ENCODE measurements around the gene SKP1. TPM values are rescaled to one million over a fixed set of nuclear protein-coding genes. Genes with fewer than 3 reads are reported as not detected.

SKP1 gene
- total and polyA plus RNA-seq, 2 donors from 2014 or later: 380 to 848 TPM

DNA sequence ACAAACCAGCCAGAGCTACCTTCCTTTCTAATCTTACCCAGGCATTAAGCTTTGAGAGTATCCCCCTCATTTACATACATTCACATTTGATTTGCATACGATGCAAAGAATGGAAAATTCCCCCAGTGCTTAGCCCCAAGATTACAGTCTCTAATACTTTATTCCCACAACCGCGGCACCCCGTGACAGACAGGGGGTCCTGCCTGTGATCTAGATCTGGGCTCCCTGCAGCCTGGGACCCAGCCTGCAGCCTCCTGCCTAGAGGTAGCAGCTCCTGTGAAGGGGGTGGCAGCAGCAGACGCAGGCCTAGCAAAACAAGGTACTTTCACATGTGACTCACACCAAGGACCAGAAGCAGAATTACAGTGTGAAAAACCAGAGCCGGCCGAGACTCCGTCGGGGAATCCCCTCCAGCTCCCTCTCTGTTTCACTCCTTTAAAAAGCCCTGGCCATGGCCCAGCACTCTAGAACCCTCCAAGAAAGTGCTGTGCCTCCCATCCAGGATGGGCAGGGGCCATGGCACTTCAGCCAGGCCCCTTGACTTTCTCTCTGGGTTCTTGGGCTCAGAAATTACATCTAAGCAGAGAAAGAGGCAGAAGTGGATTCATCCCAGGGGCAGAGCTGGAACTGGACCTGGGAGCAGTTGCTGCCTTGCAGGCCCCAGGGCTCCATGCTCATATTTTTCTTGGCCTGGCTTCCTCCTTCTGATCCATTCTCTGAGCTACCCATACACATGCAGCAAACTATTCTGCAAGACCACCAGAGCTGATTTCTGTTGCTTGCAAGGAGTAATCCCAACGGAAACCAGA lies 76.3 kb downstream of the SKP1 start:
- DNase-seq (peak in 2 of 5 donors; percentile 46 to 79), FAIRE-seq (no peak)
- Histone ChIP-seq H3K4me1 (ENCODE audit: control insufficient read depth in 2 of 3, insufficient read depth in 2 of 3, low read depth in 1 of 3, low read length in 3 of 3) (peaks cover 0 to 10% (median 0%) of the 10 kb centered on the region in 3 donors), H3K9ac (ENCODE audit: low read length in 3 of 3) (no peak overlapping the region), H3K27me3 (ENCODE audit: control insufficient read depth, insufficient read depth, low read length) (no peaks in the 10 kb centered on the region), H3K36me3 (ENCODE audit: control insufficient read depth in 2 of 3, insufficient read depth in 3 of 3, low read length in 3 of 3) (no peaks in the 10 kb centered on the region), H3K27ac (ENCODE audit: low read depth in 2 of 2, low read length in 2 of 2) (no peak overlapping the region), H3K4me3 (ENCODE audit: low read length in 3 of 3) (no peak overlapping the region), H3K9me3 (ENCODE audit: control insufficient read depth in 2 of 3, insufficient read depth in 1 of 3, low read length in 3 of 3) (no peaks in the 10 kb centered on the region)
- TF ChIP-seq, protein P1, sequence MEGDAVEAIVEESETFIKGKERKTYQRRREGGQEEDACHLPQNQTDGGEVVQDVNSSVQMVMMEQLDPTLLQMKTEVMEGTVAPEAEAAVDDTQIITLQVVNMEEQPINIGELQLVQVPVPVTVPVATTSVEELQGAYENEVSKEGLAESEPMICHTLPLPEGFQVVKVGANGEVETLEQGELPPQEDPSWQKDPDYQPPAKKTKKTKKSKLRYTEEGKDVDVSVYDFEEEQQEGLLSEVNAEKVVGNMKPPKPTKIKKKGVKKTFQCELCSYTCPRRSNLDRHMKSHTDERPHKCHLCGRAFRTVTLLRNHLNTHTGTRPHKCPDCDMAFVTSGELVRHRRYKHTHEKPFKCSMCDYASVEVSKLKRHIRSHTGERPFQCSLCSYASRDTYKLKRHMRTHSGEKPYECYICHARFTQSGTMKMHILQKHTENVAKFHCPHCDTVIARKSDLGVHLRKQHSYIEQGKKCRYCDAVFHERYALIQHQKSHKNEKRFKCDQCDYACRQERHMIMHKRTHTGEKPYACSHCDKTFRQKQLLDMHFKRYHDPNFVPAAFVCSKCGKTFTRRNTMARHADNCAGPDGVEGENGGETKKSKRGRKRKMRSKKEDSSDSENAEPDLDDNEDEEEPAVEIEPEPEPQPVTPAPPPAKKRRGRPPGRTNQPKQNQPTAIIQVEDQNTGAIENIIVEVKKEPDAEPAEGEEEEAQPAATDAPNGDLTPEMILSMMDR (IDR thresholded peaks at IDR 0.05; ENCODE audit: borderline replicate concordance, extremely low read depth, insufficient read depth): no peak
- intact Hi-C loops (cut with DNase I): no loop called here

DNA sequence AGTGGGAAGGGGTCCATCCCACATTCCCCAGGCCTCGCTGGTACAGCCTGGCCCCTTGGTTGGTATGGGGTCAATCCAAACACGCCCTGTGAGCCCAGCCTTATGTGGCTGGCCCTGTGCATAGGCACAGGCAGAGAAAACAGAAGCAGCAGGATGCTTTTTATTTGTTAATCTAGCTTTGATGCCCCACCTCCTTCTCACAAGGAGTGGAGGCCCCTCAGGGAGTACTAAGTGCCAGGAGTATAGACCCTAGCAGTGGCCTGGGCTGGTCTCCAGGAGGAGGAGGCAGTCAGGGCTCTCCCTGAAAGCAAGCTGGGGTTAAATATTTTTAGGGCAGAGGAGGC lies 76.8 kb downstream of the SKP1 start:
- H3K27ac ChIP-seq (ENCODE audit: low read depth in 2 of 2, low read length in 2 of 2): no peak overlapping the region
- H3K36me3 ChIP-seq (ENCODE audit: control insufficient read depth in 2 of 3, insufficient read depth in 3 of 3, low read length in 3 of 3): no peaks in the 10 kb centered on the region
- DNase-seq (peak in 1 of 5 donors; percentile 43), FAIRE-seq (no peak)
- intact Hi-C loops (cut with DNase I): no loop called here
- TF ChIP-seq, protein P1 (IDR thresholded peaks at IDR 0.05; ENCODE audit: borderline replicate concordance, extremely low read depth, insufficient read depth): no peak
- no peak overlapping the region for H3K9ac ChIP-seq (ENCODE audit: low read length in 3 of 3)
- no peaks in the 10 kb centered on the region for H3K9me3 ChIP-seq (ENCODE audit: control insufficient read depth in 2 of 3, insufficient read depth in 1 of 3, low read length in 3 of 3)
- H3K27me3 ChIP-seq (ENCODE audit: control insufficient read depth, insufficient read depth, low read length): no peaks in the 10 kb centered on the region
- H3K4me1 ChIP-seq (ENCODE audit: control insufficient read depth in 2 of 3, insufficient read depth in 2 of 3, low read depth in 1 of 3, low read length in 3 of 3): peaks cover 0 to 10% (median 0%) of the 10 kb centered on the region in 3 donors
- H3K4me3 ChIP-seq (ENCODE audit: low read length in 3 of 3): no peak overlapping the region

DNA sequence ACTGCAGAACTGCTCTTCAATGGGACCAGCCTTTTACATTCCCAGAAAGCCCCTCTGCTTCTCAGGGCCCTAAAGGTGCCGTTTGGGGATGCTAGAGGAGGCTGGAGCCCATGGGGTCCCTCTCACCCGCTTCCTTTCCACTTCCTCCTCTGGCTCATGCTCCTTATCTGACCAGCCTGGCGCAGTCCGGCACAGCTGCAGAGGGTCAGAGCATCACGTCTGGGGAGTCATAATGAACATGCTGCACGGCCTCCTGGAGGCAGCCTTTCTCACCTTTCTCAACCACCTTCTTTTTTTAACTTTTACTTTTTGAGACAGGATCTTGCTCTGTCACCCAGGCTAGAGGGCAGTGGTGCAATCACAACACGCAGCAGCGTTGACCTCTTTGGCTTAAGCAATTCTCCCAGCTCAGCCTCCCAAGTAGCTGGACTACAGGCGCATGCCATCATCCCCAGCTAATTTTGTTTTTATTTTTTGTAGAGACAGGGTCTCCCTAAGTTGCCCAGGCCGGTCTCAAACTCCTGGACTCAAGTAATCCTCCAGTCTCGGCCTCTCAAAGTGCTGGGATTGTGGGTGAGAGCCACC lies 77.4 kb downstream of the SKP1 start:
- no peak for FAIRE-seq
- Histone ChIP-seq H3K36me3 (ENCODE audit: control insufficient read depth in 2 of 3, insufficient read depth in 3 of 3, low read length in 3 of 3) (no peaks in the 10 kb centered on the region), H3K27ac (ENCODE audit: low read depth in 2 of 2, low read length in 2 of 2) (no peak overlapping the region), H3K4me3 (ENCODE audit: low read length in 3 of 3) (no peak overlapping the region), H3K4me1 (ENCODE audit: control insufficient read depth in 2 of 3, insufficient read depth in 2 of 3, low read depth in 1 of 3, low read length in 3 of 3) (peaks cover 0 to 10% (median 0%) of the 10 kb centered on the region in 3 donors), H3K27me3 (ENCODE audit: control insufficient read depth, insufficient read depth, low read length) (no peaks in the 10 kb centered on the region), H3K9me3 (ENCODE audit: control insufficient read depth in 2 of 3, insufficient read depth in 1 of 3, low read length in 3 of 3) (no peaks in the 10 kb centered on the region), H3K9ac (ENCODE audit: low read length in 3 of 3) (no peak overlapping the region)
- DNase-seq: peak in 1 of 5 donors; percentile 45
- TF ChIP-seq, protein P1 (IDR thresholded peaks at IDR 0.05; ENCODE audit: borderline replicate concordance, extremely low read depth, insufficient read depth): no peak
- intact Hi-C loops (cut with DNase I): no loop called here

Small RNAs within 50 kb of the gene (microRNA-seq; reads per million reads assigned to microRNA genes)
- gene MIR3661: not detected

Other genes starting within 250 kb of the SKP1 start
- 43.9 TPM for gene C5orf15, start 208.3 kb downstream of the SKP1 start, total RNA-seq
- 54.4 TPM for gene C5orf15, start 208.3 kb downstream of the SKP1 start, polyA plus RNA-seq (ENCODE audit: insufficient read depth, low read depth, low replicate concordance)
- gene VDAC1, start 172.0 kb downstream of the SKP1 start, total RNA-seq: 148 TPM
- gene VDAC1, start 172.0 kb downstream of the SKP1 start, polyA plus RNA-seq (ENCODE audit: insufficient read depth, low read depth, low replicate concordance): 285 TPM
- 15.6 TPM for gene TCF7, start 62.3 kb downstream of the SKP1 start, total RNA-seq
- gene TCF7, start 62.3 kb downstream of the SKP1 start, polyA plus RNA-seq (ENCODE audit: insufficient read depth, low read depth, low replicate concordance): 1.2 TPM
- gene PPP2CA, start 49.1 kb upstream of the SKP1 start, total RNA-seq: 121 TPM
- 94.8 TPM for gene PPP2CA, start 49.1 kb upstream of the SKP1 start, polyA plus RNA-seq (ENCODE audit: insufficient read depth, low read depth, low replicate concordance)
- gene CDKL3, start 190.2 kb upstream of the SKP1 start, total RNA-seq: 3.1 TPM
- gene CDKL3, start 190.2 kb upstream of the SKP1 start, polyA plus RNA-seq (ENCODE audit: insufficient read depth, low read depth, low replicate concordance): 2.7 TPM
- 74.3 TPM for gene UBE2B, start 194.6 kb upstream of the SKP1 start, total RNA-seq
- gene UBE2B, start 194.6 kb upstream of the SKP1 start, polyA plus RNA-seq (ENCODE audit: insufficient read depth, low read depth, low replicate concordance): 82.7 TPM
- gene CDKN2AIPNL, start 234.9 kb upstream of the SKP1 start, total RNA-seq: 19.0 TPM
- gene CDKN2AIPNL, start 234.9 kb upstream of the SKP1 start, polyA plus RNA-seq (ENCODE audit: insufficient read depth, low read depth, low replicate concordance): 38.2 TPM